IPS-NIHi7 (cell line): ENCODE measurements around the gene ZNF574.
"Not testable (repeated sequence)": the region's sequence is repeated elsewhere in the genome, so short reads cannot be mapped to it uniquely, and the experiment has no call there.

Source experiments
- DNase-seq: peaks from one replicate; pipeline ENCODE4 v3.0.0; 2012; ENCODE audit warnings: mixed read lengths; ENCODE audit errors: extremely low spot score

The ZNF574 gene, protein sequence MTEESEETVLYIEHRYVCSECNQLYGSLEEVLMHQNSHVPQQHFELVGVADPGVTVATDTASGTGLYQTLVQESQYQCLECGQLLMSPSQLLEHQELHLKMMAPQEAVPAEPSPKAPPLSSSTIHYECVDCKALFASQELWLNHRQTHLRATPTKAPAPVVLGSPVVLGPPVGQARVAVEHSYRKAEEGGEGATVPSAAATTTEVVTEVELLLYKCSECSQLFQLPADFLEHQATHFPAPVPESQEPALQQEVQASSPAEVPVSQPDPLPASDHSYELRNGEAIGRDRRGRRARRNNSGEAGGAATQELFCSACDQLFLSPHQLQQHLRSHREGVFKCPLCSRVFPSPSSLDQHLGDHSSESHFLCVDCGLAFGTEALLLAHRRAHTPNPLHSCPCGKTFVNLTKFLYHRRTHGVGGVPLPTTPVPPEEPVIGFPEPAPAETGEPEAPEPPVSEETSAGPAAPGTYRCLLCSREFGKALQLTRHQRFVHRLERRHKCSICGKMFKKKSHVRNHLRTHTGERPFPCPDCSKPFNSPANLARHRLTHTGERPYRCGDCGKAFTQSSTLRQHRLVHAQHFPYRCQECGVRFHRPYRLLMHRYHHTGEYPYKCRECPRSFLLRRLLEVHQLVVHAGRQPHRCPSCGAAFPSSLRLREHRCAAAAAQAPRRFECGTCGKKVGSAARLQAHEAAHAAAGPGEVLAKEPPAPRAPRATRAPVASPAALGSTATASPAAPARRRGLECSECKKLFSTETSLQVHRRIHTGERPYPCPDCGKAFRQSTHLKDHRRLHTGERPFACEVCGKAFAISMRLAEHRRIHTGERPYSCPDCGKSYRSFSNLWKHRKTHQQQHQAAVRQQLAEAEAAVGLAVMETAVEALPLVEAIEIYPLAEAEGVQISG

DNA sequence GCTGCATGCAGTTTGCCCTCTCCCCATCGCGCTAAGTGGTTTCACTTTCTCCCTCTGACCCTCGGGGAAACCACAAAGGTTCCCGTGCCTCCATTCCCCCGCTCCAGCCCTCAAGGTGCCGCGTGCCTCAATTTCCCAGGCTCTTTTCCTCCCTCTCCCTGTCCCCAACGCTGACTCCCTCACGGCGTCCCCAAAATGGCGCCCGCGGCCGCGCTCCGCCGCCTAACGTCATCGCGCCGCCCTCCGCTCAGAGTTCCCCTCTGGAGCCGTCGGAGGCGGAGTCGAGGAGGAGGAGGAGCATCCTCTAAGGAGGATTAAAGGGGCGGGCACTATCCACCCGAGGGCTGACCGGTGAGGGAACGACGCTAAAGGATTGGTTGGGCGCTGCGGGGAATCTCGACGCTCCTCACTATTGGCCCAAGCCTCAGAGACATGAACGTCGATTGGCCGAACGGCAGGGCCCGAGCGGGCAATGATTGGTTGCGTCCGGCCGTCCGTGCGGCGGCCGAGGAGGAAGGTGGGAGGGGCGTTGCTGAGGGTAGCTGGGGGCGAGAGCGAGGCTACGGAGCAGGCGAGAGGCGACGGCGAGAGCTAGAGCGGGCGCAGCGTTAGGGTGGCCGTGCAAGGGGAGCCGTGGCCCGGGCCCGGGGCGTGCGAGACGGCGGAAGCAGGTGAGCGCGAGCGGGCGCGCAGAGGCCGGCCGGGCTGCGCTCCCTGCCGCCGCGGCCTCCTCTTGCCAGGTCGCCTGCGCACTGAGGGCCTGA, at the start of gene ZNF574:
ZNF574 (plus strand) TSS at position 551 of the 764 bp plus-strand sequence. CDS start 2,441 bp downstream, outside the sequence.
- peak; percentile 99 for DNase-seq

DNA sequence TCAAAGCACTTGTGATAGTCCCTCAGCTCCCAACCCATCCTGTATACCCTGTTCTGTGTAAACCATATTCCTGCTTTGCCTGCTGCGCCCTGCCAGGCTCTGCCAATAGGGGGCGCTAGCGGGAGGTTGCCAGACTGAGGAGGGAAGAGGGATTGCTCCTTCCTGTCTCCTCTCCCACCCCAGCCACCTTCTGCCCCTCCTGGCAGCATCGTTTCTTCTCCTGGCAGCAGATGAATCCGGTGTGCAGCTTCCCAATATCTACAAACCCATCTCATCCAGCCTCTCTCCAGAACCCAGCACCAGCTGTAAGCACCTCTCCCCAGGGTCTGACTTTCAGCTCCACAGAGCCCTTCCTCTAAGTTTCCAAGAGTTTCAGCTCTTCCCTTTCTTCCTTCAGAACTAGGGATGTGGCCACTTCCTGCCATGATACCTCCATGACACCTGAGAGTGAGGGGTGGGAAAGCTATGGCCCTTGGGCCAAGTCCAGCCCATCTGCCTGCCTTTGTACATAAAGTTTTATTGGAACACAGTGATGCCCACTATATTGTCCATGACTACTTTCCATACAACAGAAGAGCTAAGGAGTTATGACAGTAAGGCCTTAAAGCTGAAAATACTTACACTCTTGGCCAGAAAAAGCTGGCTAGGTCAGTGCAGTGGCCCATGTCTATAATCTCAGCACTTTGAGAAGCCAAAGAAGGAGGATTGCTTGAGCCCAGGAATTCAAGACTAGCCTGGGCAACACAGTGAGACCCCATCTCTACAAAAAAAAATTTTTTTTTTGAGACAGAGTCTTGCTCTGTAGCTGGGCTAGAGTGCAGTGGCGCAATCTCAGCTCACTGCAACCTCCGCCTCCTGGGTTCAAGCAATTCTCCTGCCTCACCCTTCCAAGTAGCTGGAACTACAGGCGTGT, 47.4 kb upstream of the ZNF574 start:
- DNase-seq = peak; percentile 89

DNA sequence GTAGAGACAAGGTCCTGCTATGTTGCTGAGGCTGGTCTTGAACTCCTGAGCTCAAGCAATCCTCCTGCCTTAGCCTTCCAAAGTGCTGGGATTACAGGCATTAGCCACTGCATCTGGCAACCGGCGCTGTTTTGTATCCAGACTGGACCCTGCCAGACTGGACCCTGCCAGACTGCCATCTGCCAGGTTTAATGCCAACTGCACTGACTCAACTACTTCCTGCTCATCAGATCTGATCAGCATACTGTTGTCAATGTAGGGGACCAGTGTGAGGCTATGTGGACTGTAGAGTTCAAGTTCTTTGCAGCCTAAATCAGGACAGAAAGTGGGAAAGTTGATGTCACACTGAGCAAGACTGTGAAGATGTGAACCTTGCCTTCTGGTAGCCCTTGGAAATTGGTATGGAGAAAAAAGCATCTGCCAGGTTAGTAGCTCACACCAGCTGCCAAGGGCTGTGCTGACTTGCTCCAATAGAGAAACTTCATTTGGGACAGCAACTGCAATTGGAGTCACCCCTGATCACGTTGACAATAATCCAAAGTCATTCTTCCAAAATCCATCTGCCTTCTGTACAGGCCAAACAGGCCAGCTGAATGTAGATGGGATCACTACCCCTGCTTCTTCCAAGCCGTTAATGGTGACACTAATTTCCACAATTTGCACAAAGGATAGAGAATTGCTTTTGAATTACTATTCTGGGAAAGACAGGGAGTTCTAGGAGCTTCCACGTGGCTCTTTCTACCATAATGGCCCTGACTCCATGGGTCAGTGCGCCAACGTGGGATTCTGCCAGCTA, 45.1 kb upstream of the ZNF574 start:
- DNase-seq = no peak

DNA sequence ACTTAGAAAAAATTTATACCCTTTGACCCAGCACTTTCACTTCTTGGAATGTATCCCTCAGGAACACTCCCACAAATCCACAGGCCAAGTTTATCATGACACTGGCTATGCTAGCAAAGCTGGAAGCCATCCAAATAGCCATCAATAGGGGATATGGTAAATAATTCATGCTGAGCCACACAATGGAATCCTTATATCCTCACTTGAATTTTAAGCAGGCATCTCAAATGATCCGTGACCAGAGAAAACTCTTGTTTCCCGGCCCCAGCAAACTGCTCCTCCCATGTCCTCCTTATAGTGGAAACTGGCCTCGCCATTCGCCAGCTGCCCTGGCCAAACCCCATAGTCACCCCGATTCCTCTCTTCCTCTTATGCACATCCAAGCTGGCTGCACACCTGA, 43.5 kb upstream of the ZNF574 start:
- DNase-seq = peak; percentile 50

DNA sequence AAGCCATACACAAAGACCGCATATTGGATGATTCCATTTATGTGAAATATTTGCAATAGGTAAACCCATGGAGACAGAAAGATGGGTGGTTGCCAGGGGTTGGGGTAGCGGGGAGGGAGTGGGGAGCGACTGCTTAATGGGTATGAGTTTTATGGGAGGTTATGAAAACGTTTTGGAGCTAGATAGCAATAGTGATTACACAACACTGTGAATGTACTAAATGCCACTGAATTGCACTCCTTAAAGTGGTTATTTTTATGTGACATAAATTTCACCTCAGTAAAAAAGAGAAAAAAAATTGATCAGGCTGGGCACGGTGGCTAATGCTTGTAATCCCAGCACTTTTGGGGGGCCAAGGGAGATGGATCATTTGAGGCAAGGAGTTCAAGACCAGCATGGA, 42.6 kb upstream of the ZNF574 start:
- no peak for DNase-seq

DNA sequence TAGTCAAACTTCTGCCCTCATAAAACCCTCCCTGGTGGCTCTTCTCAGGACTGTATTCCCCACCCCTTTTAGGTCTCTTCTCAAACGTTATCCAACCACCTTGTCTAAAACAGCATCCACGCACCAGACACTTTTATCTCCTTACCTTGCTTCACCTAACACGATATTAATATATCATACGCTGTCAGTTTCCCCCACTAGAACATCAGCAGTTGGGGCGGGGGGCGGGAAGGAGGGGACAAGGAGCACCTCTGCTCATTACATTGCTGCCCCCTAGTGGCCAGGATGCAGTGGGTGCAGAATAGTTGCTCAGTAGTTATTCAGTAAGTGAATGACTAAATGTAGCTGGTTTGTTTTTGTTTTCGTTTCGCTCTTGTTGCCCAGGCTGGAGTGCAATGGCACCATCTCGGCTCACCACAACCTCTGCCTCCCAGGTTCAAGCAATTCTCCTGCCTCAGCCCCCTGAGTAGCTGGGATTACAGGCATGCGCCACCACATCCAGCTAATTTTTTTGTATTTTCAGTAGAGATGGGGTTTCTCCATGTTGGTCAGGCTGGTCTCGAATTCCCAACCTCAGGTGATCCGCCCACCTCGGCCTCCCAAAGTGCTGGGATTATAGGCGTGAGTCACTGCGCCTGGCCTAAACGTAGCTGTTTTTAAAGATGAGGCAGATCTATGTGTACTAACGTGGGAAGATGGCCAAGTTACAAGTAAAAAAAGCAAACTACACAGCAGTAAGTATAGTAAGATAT, 41.1 kb upstream of the ZNF574 start:
- peak; percentile 90 for DNase-seq

DNA sequence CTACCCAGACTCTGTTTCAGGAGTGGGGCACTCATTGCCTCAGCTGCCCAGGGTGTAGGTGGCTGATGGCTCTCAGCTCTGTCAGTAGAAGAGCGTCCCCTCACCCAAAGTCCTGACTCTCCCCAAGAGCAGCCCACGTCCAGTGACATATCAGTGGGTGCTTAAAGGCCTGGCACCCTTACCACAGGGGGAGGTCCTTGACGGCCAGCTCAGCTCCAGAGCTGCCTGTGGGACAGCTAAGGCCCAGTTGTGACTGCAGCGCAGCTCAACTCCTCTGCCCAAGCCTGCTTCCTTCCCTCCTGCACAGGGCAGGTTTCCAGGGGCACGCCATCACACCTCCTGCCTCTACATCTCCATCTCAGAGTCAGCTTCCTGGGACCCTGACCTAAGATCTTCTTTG, 38.3 kb upstream of the ZNF574 start:
- no peak for DNase-seq

DNA sequence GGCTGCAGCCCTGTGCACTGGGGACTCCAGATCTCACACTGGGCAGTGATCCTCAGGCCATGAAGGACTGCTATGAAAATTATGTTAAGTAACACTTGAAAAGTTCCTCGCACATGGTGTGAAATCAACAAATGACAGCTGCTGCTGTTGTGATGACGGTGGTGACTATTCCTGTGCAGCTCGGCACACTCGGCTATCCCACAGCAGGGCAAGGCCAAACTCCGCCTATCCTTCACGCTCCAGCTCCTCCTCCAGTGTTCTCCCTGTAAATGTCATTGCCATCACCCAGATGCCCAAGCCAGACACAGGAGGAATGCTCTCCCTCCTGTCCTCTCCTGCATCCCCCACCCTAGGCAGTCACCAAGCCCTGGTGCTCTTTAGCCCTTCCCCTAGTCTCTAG, 37.3 kb upstream of the ZNF574 start:
- DNase-seq = no peak

DNA sequence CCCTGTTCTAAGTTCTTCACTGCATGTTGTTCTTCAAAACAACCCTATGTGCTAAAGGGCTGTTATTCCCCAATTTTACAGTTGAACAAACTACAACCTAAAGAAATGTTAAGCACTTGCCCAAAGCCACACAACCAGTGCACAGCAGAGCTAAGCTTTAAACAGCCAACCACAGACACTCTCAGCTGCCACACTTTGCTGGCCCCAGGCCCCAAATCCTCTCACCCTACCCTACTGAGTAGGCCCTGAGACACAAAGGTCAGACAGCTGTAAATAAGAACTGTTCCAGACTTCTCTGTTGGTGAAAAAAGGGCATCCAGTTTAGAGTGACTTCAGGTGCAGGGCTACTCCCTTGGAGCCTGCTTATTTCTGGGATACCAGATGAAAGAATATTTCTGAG, 35.9 kb upstream of the ZNF574 start:
- no peak for DNase-seq

DNA sequence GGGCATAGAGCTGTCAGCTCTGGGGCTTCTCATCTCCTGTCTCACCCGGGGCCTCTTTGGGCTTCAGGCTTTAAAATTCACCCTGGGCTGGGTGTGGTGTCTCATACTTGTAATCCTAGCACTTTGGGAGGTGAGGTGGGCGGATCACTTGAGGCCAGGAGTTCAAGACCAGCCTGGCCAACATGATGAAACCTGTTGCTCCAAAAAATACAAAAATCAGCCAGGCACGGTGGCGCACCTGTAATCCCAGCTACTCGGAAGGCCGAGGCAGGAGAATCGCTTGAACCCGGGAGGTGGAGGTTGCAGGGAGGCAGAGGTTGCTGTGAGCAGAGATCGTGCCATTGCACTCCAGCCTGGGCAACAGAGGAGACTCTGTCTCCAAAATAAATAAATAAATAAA, 35.5 kb upstream of the ZNF574 start:
- not testable (repeated sequence) for DNase-seq

DNA sequence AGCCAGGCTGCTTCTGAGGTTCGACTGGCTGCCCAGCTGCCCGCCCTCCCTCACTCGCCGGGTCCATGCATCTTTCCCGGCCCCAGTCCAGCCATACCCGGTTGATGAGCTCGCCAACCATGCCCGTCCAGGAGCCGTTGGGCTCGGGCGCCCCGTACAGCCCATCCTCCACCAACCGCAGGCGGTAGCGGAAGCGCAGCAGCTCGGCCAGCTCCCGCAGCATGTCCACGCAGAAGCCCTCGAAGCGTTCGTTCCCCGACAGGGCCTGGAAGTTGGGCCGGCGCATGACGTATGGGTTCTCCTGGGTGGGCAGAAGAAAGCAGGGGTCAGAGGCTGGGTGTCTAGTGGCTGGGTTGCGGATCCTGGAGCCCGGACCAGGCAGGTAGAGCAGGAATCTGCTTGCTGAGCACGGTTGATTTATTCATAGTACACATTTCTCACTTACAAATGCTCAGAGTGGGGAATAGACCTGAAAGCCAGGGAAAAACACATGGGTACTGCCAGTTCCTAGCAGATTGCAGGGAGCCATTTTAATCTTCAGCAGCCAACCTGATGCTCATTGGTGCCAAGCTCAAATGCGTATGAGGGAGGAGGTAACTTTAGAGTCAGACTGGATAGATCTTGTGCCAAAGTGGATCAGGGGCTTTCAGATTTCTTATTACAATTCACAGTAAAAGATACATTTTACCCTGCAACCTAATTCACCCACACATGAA, 33.4 kb upstream of the ZNF574 start:
- DNase-seq = no peak

DNA sequence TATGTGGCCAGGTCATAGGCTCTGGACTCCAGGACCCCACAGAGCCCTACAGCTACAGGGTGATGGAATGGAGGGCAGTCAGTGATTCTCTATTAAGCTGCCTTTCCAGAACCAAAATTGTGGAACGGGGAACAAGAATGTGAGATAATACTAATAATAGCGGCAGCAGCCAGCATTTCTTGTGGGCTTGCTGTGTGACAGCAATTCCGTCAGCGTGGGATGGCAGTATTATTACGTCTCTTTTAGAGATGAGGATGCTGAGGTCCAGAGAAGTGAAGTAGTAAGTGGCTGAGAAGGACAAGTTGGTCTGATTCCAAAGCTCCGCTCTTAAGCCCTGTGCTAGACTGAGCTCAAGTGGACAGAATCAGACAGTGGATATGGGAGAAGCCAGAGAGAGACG, 30.4 kb upstream of the ZNF574 start:
- DNase-seq = no peak

DNA sequence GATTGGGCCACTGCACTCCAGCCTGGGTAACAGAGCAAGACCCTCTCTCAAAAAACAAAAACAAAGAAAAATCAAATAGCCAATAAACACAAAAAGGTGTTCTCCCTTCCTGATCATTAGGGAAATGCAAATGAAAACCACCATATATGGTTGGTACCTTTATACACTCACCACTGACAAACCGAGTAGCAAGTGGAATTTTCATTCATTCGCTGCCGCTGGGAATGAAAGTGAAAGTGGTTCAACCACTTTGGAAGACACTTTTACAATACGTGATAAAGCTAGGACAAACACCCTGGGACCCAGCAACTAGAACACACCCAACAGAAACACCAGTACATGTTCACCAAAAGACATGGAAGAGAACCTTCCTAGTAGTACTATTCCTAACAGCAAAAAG, 27.0 kb upstream of the ZNF574 start:
- no peak for DNase-seq

DNA sequence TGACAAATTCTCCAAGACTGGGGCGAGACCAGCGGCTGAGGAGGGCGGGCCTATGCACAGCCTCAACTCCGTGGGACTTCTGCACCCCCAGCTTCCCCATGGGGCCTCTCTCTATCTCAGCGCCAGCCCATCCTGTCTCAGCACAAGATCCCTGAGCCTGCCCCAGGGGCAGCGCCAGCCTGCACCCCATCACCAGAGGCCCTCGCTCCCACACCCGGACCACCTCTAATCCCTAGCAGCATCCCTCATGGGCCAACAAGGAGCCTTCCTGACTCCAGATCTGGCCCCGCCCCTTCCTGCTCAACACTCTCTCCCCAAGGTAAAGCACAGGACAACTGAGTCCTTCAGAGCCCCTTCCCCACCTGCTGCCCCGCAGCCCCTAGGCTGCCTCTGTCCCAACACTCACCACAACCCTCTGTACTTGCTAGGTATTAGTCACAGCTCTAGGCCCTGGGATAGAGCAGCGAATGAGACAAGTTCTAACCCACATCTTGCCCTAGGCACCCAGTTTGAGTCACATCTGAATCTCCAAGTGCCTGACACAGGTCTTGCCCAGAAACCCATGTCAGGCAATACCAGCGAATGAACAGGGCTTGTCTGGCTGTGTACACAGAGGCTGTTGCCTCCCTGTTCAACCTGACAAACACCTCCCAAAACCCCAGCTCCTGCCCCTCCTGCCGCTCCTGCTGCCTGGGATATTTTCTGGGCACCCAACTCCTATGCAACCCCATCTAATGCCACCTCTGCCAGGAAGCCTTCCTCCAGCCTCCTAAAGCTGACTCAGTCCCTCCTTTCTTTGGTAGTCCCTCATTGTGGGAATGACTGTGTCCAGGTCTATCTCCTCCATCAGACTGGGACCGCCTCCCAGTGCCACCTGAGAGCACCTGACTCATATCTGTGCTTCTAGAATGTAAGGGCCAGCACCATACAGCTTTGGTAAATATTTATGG, 24.5 kb upstream of the ZNF574 start:
- DNase-seq = no peak

DNA sequence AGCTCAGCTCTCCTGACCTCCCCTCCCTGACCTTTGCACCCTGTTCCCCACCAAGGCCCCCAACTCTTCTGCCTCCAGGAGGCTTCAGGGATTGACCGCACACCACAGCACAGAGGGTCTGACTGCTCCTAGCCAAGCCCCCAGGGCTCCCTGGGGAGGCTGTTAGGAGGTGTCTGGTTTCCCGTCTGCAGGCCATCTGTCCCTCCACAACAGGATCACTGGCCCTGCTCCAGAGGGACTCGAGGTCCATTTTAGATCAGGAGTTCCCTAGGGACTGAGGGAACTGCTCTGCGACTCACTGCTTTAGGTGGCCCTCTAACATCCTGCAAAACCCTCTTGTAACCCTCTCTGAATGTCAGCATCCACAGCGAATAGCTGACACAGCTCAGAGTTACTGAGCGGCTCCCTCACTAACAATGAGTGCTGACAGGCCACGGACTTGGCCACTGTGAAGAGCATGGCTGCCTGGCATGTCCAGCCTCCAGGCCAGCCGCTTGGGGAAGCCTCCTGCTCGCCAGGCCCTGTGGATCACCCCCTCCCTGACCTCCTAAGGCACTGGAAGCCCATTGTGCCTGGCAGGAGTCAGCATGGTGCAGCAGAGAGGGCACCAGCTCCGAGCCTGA, 23.6 kb upstream of the ZNF574 start:
- DNase-seq = no peak

DNA sequence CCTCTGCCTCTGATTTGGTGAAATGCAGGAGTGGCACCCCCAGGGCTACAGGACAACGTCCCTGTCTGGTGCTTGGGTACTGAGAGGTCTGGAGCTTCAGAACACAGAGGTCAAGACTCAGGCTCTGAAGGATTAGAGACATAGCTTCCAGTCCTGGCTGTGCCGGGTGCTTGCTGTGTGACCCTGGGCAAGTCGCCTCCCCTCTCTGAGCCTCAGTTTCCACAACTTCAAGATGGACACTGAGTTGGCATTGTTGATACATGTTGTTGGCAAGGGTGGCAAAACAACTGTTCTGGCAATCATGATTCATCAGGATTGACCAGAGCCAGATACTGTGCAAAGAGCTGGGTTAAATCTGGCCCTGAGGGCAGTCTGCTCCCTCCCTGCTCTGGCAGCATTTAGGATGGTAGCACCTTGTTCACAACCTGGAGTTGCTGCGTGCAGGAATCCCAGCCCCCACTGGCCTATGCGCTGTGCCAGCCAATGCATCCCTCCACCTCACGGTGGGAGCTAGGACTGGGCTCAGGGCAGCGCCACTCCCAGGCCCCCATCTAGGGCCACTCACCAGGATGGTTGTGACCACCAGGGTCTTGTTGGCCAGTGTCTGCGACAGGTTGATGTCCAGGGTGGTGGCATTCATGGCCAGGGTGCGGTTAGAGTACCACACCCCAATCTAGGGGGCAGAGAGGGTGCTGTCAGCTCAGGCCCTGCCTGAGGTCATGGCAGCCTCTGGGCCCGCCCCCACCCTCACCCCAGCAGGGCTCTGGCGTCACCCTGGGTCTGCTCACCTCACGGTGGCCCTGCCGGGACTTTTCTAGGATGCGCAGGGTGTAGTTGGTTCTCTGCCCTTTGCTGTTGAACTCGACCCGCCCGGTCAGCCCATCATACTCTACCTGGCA, 22.7 kb upstream of the ZNF574 start:
- DNase-seq = no peak
